K562 (cell line): ENCODE measurements around the gene CTNS. TPM values are rescaled to one million over a fixed set of nuclear protein-coding genes. Genes with fewer than 3 reads are reported as not detected.

Experiments used
- ETS2 ChIP-seq: IDR thresholded peaks from 2 replicates; pipeline ENCODE4 v1.6.1; 2016; ENCODE audit warnings: borderline replicate concordance, missing genetic modification characterization, mild to moderate bottlenecking, moderate library complexity, missing compliant biosample characterization; ENCODE audit not compliant: poor library complexity, severe bottlenecking
- EWSR1 ChIP-seq: fragments of 450-650 bp; IDR thresholded peaks from 2 replicates; pipeline ENCODE4 v1.6.1; 2018; ENCODE audit warnings: borderline replicate concordance, mild to moderate bottlenecking, low read depth, moderate library complexity; ENCODE audit not compliant: partially characterized antibody
- EZH2 ChIP-seq: IDR thresholded peaks from 2 replicates; pipeline ENCODE4 v1.6.1; 2012; ENCODE audit warnings: low read depth, mild to moderate bottlenecking, inconsistent platforms, low read length, borderline replicate concordance
- NFIX ChIP-seq: fragments of 250-450 bp; sonication (Bioruptor Pico); IDR thresholded peaks from 2 replicates; pipeline ENCODE4 v1.4.0; 2020; ENCODE audit warnings: low read depth, mild to moderate bottlenecking, moderate library complexity
- SMARCC2 ChIP-seq: fragments of 450-650 bp; IDR thresholded peaks from 2 replicates; pipeline ENCODE4 v1.6.1; 2017; ENCODE audit warnings: antibody characterized with exemption, moderate library complexity, mild to moderate bottlenecking, low read depth
- TRIM28 ChIP-seq: fragments of 450-650 bp; IDR thresholded peaks from 2 replicates; pipeline ENCODE4 v1.6.1; 2017
- ZNF644 ChIP-seq: fragments of 200-800 bp; sonication (Bioruptor generic); IDR thresholded peaks from 2 replicates; pipeline ENCODE4 v1.6.1; 2016; ENCODE audit warnings: low read depth, missing genetic modification characterization, missing compliant biosample characterization
- ZNF766 ChIP-seq: fragments of 200-800 bp; sonication (Bioruptor generic); conservative IDR thresholded peaks from 2 replicates; pipeline ENCODE4 v1.6.1; 2016; ENCODE audit warnings: missing genetic modification characterization, missing compliant biosample characterization
- polyA plus RNA-seq, 8 experiments: library from polyadenylated mRNA; depleted of rRNA in 4 of 8; stranded (reverse) in 5 of 8; unstranded in 3 of 8; fragments of >200 nt; fragmentation: Nextera tagmentation in 2 of 8; fragmentation: Illumina TruSeq in 1 of 8; extraction: Ambion mirVana in 2 of 8; extraction: Trizol in 1 of 8; gene quantifications; 2 replicates each; pipeline versions ENCODE4 v1.2.1 to v1.2.3, GENCODE V29; 2011 to 2014; ENCODE audit warnings: inconsistent platforms in 1 of 8, missing spikeins in 1 of 8
- total RNA-seq, 7 experiments: library from RNA; depleted of rRNA in 6 of 7; stranded (reverse); fragments of >200 nt in 6 of 7; fragmentation: Illumina TruSeq in 2 of 7; extraction: Trizol in 2 of 7; gene quantifications; 2 replicates each; pipeline versions ENCODE4 v1.2.1 to v1.2.3, GENCODE V29; 2011 to 2021; ENCODE audit warnings: low replicate concordance in 1 of 7
- TF ChIP-seq, protein P1 (sequence below), 2 experiments: fragments of 450-650 bp; formaldehyde crosslinking in 1 of 2; IDR thresholded peaks; 2 replicates each; pipeline versions ENCODE4 v1.4.0 to v1.6.1; 2014 to 2020; ENCODE audit warnings: mild to moderate bottlenecking in 2 of 2, borderline replicate concordance in 1 of 2, low read depth in 1 of 2
- TF ChIP-seq, protein P2 (sequence below): sonication (generic); formaldehyde crosslinking; IDR thresholded peaks from 2 replicates; pipeline ENCODE4 v1.8.1; 2023; ENCODE audit warnings: missing genetic modification reagents, mild to moderate bottlenecking, borderline replicate concordance
- TF ChIP-seq, protein P3 (sequence below): sonication (generic); formaldehyde crosslinking; IDR thresholded peaks from 2 replicates; pipeline ENCODE4 v1.9.0; 2022; ENCODE audit warnings: mild to moderate bottlenecking, missing genetic modification reagents

Gene CTNS
- total and polyA plus RNA-seq, 9 of the 15 experiments (the other 6 are each of a cell fraction or from before 2014, with no cell fraction given) = 0.66 to 8.4 (median 4.9) TPM

DNA sequence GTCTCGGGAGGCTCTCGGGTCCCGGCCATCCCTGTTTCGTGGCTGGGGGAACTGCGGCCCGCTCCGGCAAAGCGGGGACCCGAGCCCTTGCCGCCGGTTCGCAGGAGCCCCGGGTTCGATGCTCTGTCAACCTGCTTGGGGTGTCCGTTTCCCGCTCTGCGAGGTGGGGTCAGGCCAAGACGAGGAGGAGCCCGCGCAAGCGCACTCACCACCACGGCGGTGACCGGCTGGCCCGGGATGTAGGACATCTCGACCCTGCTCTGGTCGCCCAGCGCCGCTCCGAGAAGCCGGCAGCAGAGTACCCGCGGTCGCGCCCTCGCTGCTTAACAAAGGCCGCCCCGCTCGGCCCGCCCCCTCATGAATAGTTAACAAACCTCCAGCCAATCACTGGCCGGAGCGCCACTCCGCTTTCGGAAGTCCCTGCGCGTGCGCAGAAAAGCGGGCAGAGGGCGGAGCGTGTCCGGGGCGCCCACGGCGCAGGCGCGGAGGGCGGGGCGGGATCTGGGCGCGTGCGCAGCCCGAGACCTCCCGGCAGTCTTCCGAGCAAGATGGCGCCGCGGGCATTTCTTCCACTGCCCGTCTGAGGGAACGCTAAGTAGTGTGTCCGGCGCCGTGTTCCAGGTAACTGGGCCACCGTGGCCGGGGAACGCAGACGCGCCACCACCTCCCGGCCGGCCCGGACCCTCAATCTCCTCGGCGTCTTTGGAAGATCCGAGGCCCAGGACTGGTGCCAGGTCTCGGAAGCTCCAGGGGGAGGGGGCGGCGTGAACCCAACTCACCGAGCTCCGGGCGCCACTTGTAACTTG, 31.9 kb downstream of the CTNS start, which contains the start of the genes EMC6 and TAX1BP3 (continued):
- TF ChIP-seq, protein P1, sequence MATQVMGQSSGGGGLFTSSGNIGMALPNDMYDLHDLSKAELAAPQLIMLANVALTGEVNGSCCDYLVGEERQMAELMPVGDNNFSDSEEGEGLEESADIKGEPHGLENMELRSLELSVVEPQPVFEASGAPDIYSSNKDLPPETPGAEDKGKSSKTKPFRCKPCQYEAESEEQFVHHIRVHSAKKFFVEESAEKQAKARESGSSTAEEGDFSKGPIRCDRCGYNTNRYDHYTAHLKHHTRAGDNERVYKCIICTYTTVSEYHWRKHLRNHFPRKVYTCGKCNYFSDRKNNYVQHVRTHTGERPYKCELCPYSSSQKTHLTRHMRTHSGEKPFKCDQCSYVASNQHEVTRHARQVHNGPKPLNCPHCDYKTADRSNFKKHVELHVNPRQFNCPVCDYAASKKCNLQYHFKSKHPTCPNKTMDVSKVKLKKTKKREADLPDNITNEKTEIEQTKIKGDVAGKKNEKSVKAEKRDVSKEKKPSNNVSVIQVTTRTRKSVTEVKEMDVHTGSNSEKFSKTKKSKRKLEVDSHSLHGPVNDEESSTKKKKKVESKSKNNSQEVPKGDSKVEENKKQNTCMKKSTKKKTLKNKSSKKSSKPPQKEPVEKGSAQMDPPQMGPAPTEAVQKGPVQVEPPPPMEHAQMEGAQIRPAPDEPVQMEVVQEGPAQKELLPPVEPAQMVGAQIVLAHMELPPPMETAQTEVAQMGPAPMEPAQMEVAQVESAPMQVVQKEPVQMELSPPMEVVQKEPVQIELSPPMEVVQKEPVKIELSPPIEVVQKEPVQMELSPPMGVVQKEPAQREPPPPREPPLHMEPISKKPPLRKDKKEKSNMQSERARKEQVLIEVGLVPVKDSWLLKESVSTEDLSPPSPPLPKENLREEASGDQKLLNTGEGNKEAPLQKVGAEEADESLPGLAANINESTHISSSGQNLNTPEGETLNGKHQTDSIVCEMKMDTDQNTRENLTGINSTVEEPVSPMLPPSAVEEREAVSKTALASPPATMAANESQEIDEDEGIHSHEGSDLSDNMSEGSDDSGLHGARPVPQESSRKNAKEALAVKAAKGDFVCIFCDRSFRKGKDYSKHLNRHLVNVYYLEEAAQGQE (IDR thresholded peaks at IDR 0.05; ENCODE audit: borderline replicate concordance) = 0 out of 2 replicates have a peak, but pooled peaks have one; percentile 48
- TF ChIP-seq, protein P1 (CRISPR knock-in tag; IDR thresholded peaks at IDR 0.05; ENCODE audit: low read depth) = no peak
- no peak for TF ChIP-seq NFIX (CRISPR knock-in tag)
- TF ChIP-seq ZNF766 (CRISPR knock-in tag) = no peak
- TF ChIP-seq, protein P2, sequence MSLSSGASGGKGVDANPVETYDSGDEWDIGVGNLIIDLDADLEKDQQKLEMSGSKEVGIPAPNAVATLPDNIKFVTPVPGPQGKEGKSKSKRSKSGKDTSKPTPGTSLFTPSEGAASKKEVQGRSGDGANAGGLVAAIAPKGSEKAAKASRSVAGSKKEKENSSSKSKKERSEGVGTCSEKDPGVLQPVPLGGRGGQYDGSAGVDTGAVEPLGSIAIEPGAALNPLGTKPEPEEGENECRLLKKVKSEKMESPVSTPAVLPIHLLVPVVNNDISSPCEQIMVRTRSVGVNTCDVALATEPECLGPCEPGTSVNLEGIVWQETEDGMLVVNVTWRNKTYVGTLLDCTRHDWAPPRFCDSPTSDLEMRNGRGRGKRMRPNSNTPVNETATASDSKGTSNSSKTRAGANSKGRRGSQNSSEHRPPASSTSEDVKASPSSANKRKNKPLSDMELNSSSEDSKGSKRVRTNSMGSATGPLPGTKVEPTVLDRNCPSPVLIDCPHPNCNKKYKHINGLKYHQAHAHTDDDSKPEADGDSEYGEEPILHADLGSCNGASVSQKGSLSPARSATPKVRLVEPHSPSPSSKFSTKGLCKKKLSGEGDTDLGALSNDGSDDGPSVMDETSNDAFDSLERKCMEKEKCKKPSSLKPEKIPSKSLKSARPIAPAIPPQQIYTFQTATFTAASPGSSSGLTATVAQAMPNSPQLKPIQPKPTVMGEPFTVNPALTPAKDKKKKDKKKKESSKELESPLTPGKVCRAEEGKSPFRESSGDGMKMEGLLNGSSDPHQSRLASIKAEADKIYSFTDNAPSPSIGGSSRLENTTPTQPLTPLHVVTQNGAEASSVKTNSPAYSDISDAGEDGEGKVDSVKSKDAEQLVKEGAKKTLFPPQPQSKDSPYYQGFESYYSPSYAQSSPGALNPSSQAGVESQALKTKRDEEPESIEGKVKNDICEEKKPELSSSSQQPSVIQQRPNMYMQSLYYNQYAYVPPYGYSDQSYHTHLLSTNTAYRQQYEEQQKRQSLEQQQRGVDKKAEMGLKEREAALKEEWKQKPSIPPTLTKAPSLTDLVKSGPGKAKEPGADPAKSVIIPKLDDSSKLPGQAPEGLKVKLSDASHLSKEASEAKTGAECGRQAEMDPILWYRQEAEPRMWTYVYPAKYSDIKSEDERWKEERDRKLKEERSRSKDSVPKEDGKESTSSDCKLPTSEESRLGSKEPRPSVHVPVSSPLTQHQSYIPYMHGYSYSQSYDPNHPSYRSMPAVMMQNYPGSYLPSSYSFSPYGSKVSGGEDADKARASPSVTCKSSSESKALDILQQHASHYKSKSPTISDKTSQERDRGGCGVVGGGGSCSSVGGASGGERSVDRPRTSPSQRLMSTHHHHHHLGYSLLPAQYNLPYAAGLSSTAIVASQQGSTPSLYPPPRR (CRISPR knock-in tag) = no peak
- TF ChIP-seq ZNF644 (tag) = no peak
- no peak for TF ChIP-seq EWSR1
- no peak for TF ChIP-seq TRIM28
- TF ChIP-seq SMARCC2 = no peak
- TF ChIP-seq, protein P3, sequence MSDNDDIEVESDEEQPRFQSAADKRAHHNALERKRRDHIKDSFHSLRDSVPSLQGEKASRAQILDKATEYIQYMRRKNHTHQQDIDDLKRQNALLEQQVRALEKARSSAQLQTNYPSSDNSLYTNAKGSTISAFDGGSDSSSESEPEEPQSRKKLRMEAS = peak; percentile 23; the same call in 1 of the 2 replicates
- no peak for TF ChIP-seq ETS2 (tag)
- no peak for TF ChIP-seq EZH2
